Neural progenitor cell (in vitro differentiated cells): Measurements from ENCODE around the gene SLC2A13. TPM values are rescaled to one million over a fixed set of nuclear protein-coding genes. Genes with fewer than 3 reads are reported as not detected.

Experiments
- DNase-seq: peaks from one replicate; pipeline ENCODE4 v3.0.0-alpha.2; 2016; ENCODE audit warnings: low spot score
- H2AFZ ChIP-seq: fragments of 200-600 bp; sonication (generic); replicated peaks from 2 replicates; pipeline ENCODE4 v1.6.1; 2016; ENCODE audit warnings: antibody characterized with exemption
- H3F3A ChIP-seq: fragments of 200-600 bp; sonication (generic); 2 replicates; pipeline ENCODE4 v1.6.1; 2016; ENCODE audit warnings: antibody characterized with exemption, low read depth
- H3K27ac ChIP-seq: fragments of 200-600 bp; sonication (generic); 2 replicates; pipeline ENCODE4 v1.5.1; 2016; ENCODE audit warnings: mild to moderate bottlenecking
- H3K27me3 ChIP-seq: fragments of 200-600 bp; sonication (generic); 2 replicates; pipeline ENCODE4 v1.6.1; 2016; ENCODE audit warnings: mild to moderate bottlenecking, moderate library complexity
- H3K36me3 ChIP-seq: fragments of 200-600 bp; sonication (generic); 2 replicates; pipeline ENCODE4 v1.5.1; 2016
- H3K4me1 ChIP-seq: fragments of 200-600 bp; sonication (generic); 2 replicates; pipeline ENCODE4 v1.6.1; 2016; ENCODE audit warnings: mixed run types
- H3K4me2 ChIP-seq: fragments of 200-600 bp; sonication (generic); 2 replicates; pipeline ENCODE4 v1.6.1; 2016
- H3K4me3 ChIP-seq: fragments of 200-600 bp; sonication (generic); 2 replicates; pipeline ENCODE4 v1.5.1; 2016
- H3K79me2 ChIP-seq: fragments of 200-600 bp; sonication (generic); 2 replicates; pipeline ENCODE4 v1.6.1; 2016; ENCODE audit warnings: low read depth
- H3K9ac ChIP-seq: fragments of 200-600 bp; sonication (generic); 2 replicates; pipeline ENCODE4 v1.6.1; 2016
- H3K9me3 ChIP-seq: fragments of 200-600 bp; sonication (generic); 2 replicates; pipeline ENCODE4 v1.5.1; 2016; ENCODE audit warnings: low read depth
- H4K20me1 ChIP-seq: fragments of 200-600 bp; sonication (generic); 2 replicates; pipeline ENCODE4 v1.6.1; 2016; ENCODE audit warnings: low read depth
- H3K27ac Mint-ChIP-seq: 3 replicates; pipeline ENCODE4 v1.8.0; 2021; ENCODE audit warnings: mixed read lengths
- H3K27me3 Mint-ChIP-seq: 2 replicates; pipeline ENCODE4 v1.8.0; 2022; ENCODE audit warnings: low read depth, mild to moderate bottlenecking, inconsistent platforms, moderate library complexity, mixed read lengths; ENCODE audit not compliant: insufficient read depth
- H3K36me3 Mint-ChIP-seq: 3 replicates; pipeline ENCODE4 v1.8.0; 2021; ENCODE audit warnings: mixed read lengths
- H3K4me1 Mint-ChIP-seq: 3 replicates; pipeline ENCODE4 v1.8.0; 2021; ENCODE audit warnings: mixed read lengths
- H3K4me3 Mint-ChIP-seq: 3 replicates; pipeline ENCODE4 v1.8.0; 2021; ENCODE audit warnings: mild to moderate bottlenecking, moderate library complexity, mixed read lengths
- H3K9me3 Mint-ChIP-seq: 3 replicates; pipeline ENCODE4 v1.8.0; 2020; ENCODE audit warnings: mixed read lengths
- EZH2 ChIP-seq: fragments of 200-600 bp; sonication (generic); IDR thresholded peaks from 2 replicates; pipeline ENCODE4 v1.6.1; 2017; ENCODE audit warnings: antibody characterized with exemption, mild to moderate bottlenecking, moderate library complexity
- EZH2phosphoT487 ChIP-seq: fragments of 200-600 bp; sonication (generic); IDR thresholded peaks from 2 replicates; pipeline ENCODE4 v1.6.1; 2017; ENCODE audit warnings: antibody characterized with exemption
- total RNA-seq: library from RNA; depleted of rRNA; stranded (reverse); fragments of >200 nt; gene quantifications from 2 replicates; pipeline ENCODE4 v1.2.3, GENCODE V29; 2015; ENCODE audit warnings: low replicate concordance
- TF ChIP-seq, protein P1 (sequence below): fragments of 200-600 bp; sonication (generic); IDR thresholded peaks from 2 replicates; pipeline ENCODE4 v1.5.1; 2017; ENCODE audit warnings: antibody characterized with exemption, mild to moderate bottlenecking

The SLC2A13 gene
- total RNA-seq, 1 donor from 2014 or later, result 11.1 TPM

- peaks cover 2% of the 10 kb centered on the region for H3K4me1 ChIP-seq
- H4K20me1 ChIP-seq, result no peaks in the 10 kb centered on the region
- DNase-seq, result no peak
- H3K4me2 ChIP-seq, result no peak overlapping the region
- Mint-ChIP-seq H3K9me3 (peaks cover 26% of the 10 kb centered on the region), H3K36me3 (peaks cover 7% of the 10 kb centered on the region), H3K27ac (no peak overlapping the region), H3K27me3 (no peaks in the 10 kb centered on the region), H3K4me3 (no peak overlapping the region), H3K4me1 (peaks cover 2% of the 10 kb centered on the region)
- TF ChIP-seq, protein P1, sequence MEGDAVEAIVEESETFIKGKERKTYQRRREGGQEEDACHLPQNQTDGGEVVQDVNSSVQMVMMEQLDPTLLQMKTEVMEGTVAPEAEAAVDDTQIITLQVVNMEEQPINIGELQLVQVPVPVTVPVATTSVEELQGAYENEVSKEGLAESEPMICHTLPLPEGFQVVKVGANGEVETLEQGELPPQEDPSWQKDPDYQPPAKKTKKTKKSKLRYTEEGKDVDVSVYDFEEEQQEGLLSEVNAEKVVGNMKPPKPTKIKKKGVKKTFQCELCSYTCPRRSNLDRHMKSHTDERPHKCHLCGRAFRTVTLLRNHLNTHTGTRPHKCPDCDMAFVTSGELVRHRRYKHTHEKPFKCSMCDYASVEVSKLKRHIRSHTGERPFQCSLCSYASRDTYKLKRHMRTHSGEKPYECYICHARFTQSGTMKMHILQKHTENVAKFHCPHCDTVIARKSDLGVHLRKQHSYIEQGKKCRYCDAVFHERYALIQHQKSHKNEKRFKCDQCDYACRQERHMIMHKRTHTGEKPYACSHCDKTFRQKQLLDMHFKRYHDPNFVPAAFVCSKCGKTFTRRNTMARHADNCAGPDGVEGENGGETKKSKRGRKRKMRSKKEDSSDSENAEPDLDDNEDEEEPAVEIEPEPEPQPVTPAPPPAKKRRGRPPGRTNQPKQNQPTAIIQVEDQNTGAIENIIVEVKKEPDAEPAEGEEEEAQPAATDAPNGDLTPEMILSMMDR, result no peak
- TF ChIP-seq EZH2phosphoT487, result no peak
- H3K79me2 ChIP-seq, result no peaks in the 10 kb centered on the region
- no peak overlapping the region for H3K9ac ChIP-seq
- no peaks in the 10 kb centered on the region for H3K36me3 ChIP-seq
- H3K27ac ChIP-seq, result no peak overlapping the region
- no peak overlapping the region for H3K4me3 ChIP-seq
- no peaks in the 10 kb centered on the region for H3F3A ChIP-seq
- H3K9me3 ChIP-seq, result no peaks in the 10 kb centered on the region
- H3K27me3 ChIP-seq, result no peaks in the 10 kb centered on the region
- no peak overlapping the region for H2AFZ ChIP-seq
Measured at GRCh38 chr12:40078266-40078665, 27.6 kb downstream of the SLC2A13 start.

DNA sequence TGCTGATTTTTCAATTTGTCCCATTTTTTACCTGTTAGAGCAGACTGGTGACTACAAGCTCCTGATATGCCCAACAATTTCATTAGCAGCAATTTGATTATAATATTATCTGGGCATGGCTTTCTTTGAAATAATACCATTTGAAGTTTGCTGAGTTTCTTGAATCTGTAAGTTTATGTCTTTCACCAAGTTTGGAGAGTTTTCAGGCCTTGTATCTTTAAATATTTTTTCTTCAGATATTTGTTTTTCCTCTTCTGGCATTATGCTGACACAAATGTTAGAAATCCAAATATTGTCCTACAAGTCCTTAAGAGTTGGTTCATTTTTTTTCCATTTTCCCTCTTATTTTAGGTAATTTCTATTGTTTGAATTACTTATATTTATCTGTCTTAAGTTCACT, 30.4 kb downstream of the SLC2A13 start:
- peaks cover 16% of the 10 kb centered on the region for H3K9me3 Mint-ChIP-seq
- no peak for TF ChIP-seq EZH2
- TF ChIP-seq, protein P1, result no peak
- Histone ChIP-seq H3K4me1 (no peaks in the 10 kb centered on the region), H3F3A (no peaks in the 10 kb centered on the region), H4K20me1 (no peaks in the 10 kb centered on the region), H3K27me3 (no peaks in the 10 kb centered on the region), H3K9ac (no peak overlapping the region), H3K4me2 (no peak overlapping the region), H3K9me3 (no peaks in the 10 kb centered on the region), H2AFZ (no peak overlapping the region), H3K79me2 (no peaks in the 10 kb centered on the region), H3K27ac (no peak overlapping the region), H3K36me3 (no peaks in the 10 kb centered on the region), H3K4me3 (no peak overlapping the region)
- peaks cover 2% of the 10 kb centered on the region for H3K36me3 Mint-ChIP-seq
- H3K4me3 Mint-ChIP-seq, result no peak overlapping the region
- H3K4me1 Mint-ChIP-seq, result no peaks in the 10 kb centered on the region
- DNase-seq, result no peak
- H3K27ac Mint-ChIP-seq, result no peak overlapping the region
- no peaks in the 10 kb centered on the region for H3K27me3 Mint-ChIP-seq

GRCh38 chr12:40068416-40068815, 37.5 kb downstream of the SLC2A13 start:
- H3F3A ChIP-seq, result no peaks in the 10 kb centered on the region
- no peak overlapping the region for H3K27ac Mint-ChIP-seq
- no peak overlapping the region for H3K4me3 ChIP-seq
- H3K79me2 ChIP-seq, result no peaks in the 10 kb centered on the region
- no peak overlapping the region for H2AFZ ChIP-seq
- TF ChIP-seq EZH2phosphoT487, result no peak
- TF ChIP-seq EZH2, result no peak
- TF ChIP-seq, protein P1, result no peak
- no peaks in the 10 kb centered on the region for H3K4me1 ChIP-seq
- no peak overlapping the region for H3K4me3 Mint-ChIP-seq
- no peak for DNase-seq
- no peak overlapping the region for H3K9ac ChIP-seq
- H3K4me2 ChIP-seq, result no peak overlapping the region
- peaks cover 4% of the 10 kb centered on the region for H3K4me1 Mint-ChIP-seq
- H3K36me3 Mint-ChIP-seq, result no peaks in the 10 kb centered on the region
- no peaks in the 10 kb centered on the region for H3K36me3 ChIP-seq
- H3K9me3 ChIP-seq, result no peaks in the 10 kb centered on the region
- no peaks in the 10 kb centered on the region for H3K9me3 Mint-ChIP-seq
- H4K20me1 ChIP-seq, result no peaks in the 10 kb centered on the region
- H3K27me3 Mint-ChIP-seq, result no peaks in the 10 kb centered on the region
- H3K27ac ChIP-seq, result no peak overlapping the region
- H3K27me3 ChIP-seq, result no peaks in the 10 kb centered on the region

- H3K27ac Mint-ChIP-seq, result no peak overlapping the region
- Histone ChIP-seq H3K27ac (no peak overlapping the region), H3K9me3 (no peaks in the 10 kb centered on the region), H3K36me3 (no peaks in the 10 kb centered on the region), H2AFZ (no peak overlapping the region), H3K4me1 (no peaks in the 10 kb centered on the region), H4K20me1 (no peaks in the 10 kb centered on the region), H3F3A (no peaks in the 10 kb centered on the region), H3K4me3 (no peak overlapping the region), H3K27me3 (no peaks in the 10 kb centered on the region), H3K9ac (no peak overlapping the region), H3K4me2 (no peak overlapping the region), H3K79me2 (no peaks in the 10 kb centered on the region)
- no peaks in the 10 kb centered on the region for H3K36me3 Mint-ChIP-seq
- peaks cover 9% of the 10 kb centered on the region for H3K4me1 Mint-ChIP-seq
- no peak overlapping the region for H3K4me3 Mint-ChIP-seq
- TF ChIP-seq EZH2, result no peak
- TF ChIP-seq EZH2phosphoT487, result no peak
- TF ChIP-seq, protein P1, result no peak
- no peaks in the 10 kb centered on the region for H3K27me3 Mint-ChIP-seq
- DNase-seq, result no peak
- no peaks in the 10 kb centered on the region for H3K9me3 Mint-ChIP-seq
Measured at GRCh38 chr12:40065636-40066035, 40.2 kb downstream of the SLC2A13 start.
